LNCAP (cell line): ENCODE measurements around the gene YPEL5.
A peak's percentile ranks its signal among the peaks of the same experiment; 100 is the strongest.

Experiments used
- CTCF ChIP-seq: fragments of 450-650 bp; IDR thresholded peaks from 2 replicates; pipeline ENCODE4 v1.5.1; 2017; ENCODE audit warnings: mild to moderate bottlenecking

The YPEL5 gene

GRCh38 chr2:30109856-30110255, 37.0 kb upstream of the YPEL5 start:
- no peak for TF ChIP-seq CTCF

GRCh38 chr2:30110773-30111172, 36.0 kb upstream of the YPEL5 start:
- no peak for TF ChIP-seq CTCF

- TF ChIP-seq CTCF, result no peak
Measured at GRCh38 chr2:30112561-30112960, 34.2 kb upstream of the YPEL5 start.

- TF ChIP-seq CTCF, result no peak
Measured at GRCh38 chr2:30113617-30114293, 33.1 kb upstream of the YPEL5 start.

- peak; percentile 87 for TF ChIP-seq CTCF
Measured at GRCh38 chr2:30115141-30115980, 31.4 kb upstream of the YPEL5 start.

- 0 out of 2 replicates have a peak, but pooled peaks have one; percentile 2 for TF ChIP-seq CTCF
Measured at GRCh38 chr2:30115981-30116285, 30.9 kb upstream of the YPEL5 start.

- no peak for TF ChIP-seq CTCF
Measured at GRCh38 chr2:30122362-30122761, 24.4 kb upstream of the YPEL5 start.
